Endodermal cell (in vitro differentiated cells): ENCODE results near the gene BCL6. TPM values are rescaled to one million over a fixed set of nuclear protein-coding genes. Genes with fewer than 3 reads are reported as not detected.

ENCODE experiments used
- DNase-seq: peaks from one replicate; pipeline ENCODE4 v3.0.0-alpha.2; 2017
- H3K27ac ChIP-seq: 2 replicates; pipeline ENCODE4 v1.5.1; 2013; ENCODE audit warnings: mild to moderate bottlenecking, low read depth, low read length, moderate library complexity
- H3K27me3 ChIP-seq: 2 replicates; pipeline ENCODE4 v1.6.1; 2013; ENCODE audit warnings: mild to moderate bottlenecking, low read length, moderate library complexity; ENCODE audit not compliant: insufficient read depth, control insufficient read depth, poor library complexity, severe bottlenecking
- H3K36me3 ChIP-seq: 2 replicates; pipeline ENCODE4 v1.7.0; 2013; ENCODE audit warnings: mild to moderate bottlenecking, low read length, moderate library complexity; ENCODE audit not compliant: control insufficient read depth, insufficient read depth
- H3K4me1 ChIP-seq: one replicate; pipeline ENCODE4 v1.7.0; 2013; ENCODE audit warnings: low read length; ENCODE audit not compliant: control insufficient read depth, insufficient read depth
- H3K4me3 ChIP-seq: 2 replicates; pipeline ENCODE4 v1.5.1; 2013; ENCODE audit warnings: mild to moderate bottlenecking, low read length, moderate library complexity
- H3K9ac ChIP-seq: 2 replicates; pipeline ENCODE4 v1.6.1; 2013; ENCODE audit warnings: mild to moderate bottlenecking, low read length, moderate library complexity; ENCODE audit not compliant: poor library complexity, severe bottlenecking; ENCODE audit errors: extremely low read depth
- H3K9me3 ChIP-seq: 2 replicates; pipeline ENCODE4 v1.6.1; 2013; ENCODE audit warnings: mild to moderate bottlenecking, low read length, moderate library complexity; ENCODE audit not compliant: control insufficient read depth
- H3K27ac Mint-ChIP-seq: 2 replicates; pipeline ENCODE4 v1.8.0; 2020; ENCODE audit warnings: mixed read lengths
- H3K27me3 Mint-ChIP-seq: 2 replicates; pipeline ENCODE4 v1.8.0; 2021; ENCODE audit warnings: mild to moderate bottlenecking, mixed read lengths; ENCODE audit not compliant: insufficient read depth
- H3K36me3 Mint-ChIP-seq: 2 replicates; pipeline ENCODE4 v1.8.0; 2020; ENCODE audit warnings: low read depth, mixed read lengths
- H3K4me1 Mint-ChIP-seq: 2 replicates; pipeline ENCODE4 v1.8.0; 2020; ENCODE audit warnings: mixed read lengths
- H3K4me3 Mint-ChIP-seq: 2 replicates; pipeline ENCODE4 v1.8.0; 2020; ENCODE audit warnings: mild to moderate bottlenecking, moderate library complexity, mixed read lengths
- H3K9me3 Mint-ChIP-seq: 2 replicates; pipeline ENCODE4 v1.8.0; 2020; ENCODE audit warnings: mild to moderate bottlenecking, mixed read lengths
- CTCF ChIP-seq: fragments of 200-600 bp; sonication (generic); conservative IDR thresholded peaks from 2 replicates; pipeline ENCODE4 v1.5.0; 2021; ENCODE audit warnings: antibody characterized with exemption, mild to moderate bottlenecking
- WGBS, 2 experiments: methylation state at CpG; one replicate each; pipeline versions ENCODE4 v1.1.5 to v1.1.7; 2013; ENCODE audit warnings: missing lambda C conversion rate in 2 of 2, mixed read lengths in 1 of 2; ENCODE audit not compliant: insufficient coverage in 1 of 2, insufficient read length in 1 of 2; 5-methylcytosine and 5-hydroxymethylcytosine counted together
- total RNA-seq, 2 donors: library from RNA; stranded (reverse); fragmentation: NEBNext Ultra II Directional in 1 of 2; extraction: Animal tissue kit (Norgen Biotek cat#: 25700) in 1 of 2; gene quantifications; 2 replicates in 1 of 2; 3 replicates in 1 of 2; pipeline ENCODE4 v1.2.1, GENCODE V29; 2021

Gene BCL6
- total RNA-seq, 2 donors from 2014 or later = 3.8 to 3.9 TPM

GRCh38 chr3:187725653-187726370 is 19.5 kb downstream of the BCL6 start:
- Histone ChIP-seq H3K27me3 (no peaks in the 10 kb centered on the region), H3K36me3 (no peaks in the 10 kb centered on the region), H3K9ac (no peak overlapping the region), H3K27ac (no peak overlapping the region), H3K4me3 (no peak overlapping the region), H3K9me3 (no peaks in the 10 kb centered on the region), H3K4me1 (no peaks in the 10 kb centered on the region)
- no peaks in the 10 kb centered on the region for H3K27me3 Mint-ChIP-seq
- DNase-seq = no peak
- H3K4me1 Mint-ChIP-seq = peaks cover 4% of the 10 kb centered on the region
- H3K4me3 Mint-ChIP-seq = no peak overlapping the region
- no peak overlapping the region for H3K27ac Mint-ChIP-seq
- WGBS, 2 experiments = 89 to 100% methylated on average over 2 to 7 of the region's 7 CpGs
- H3K9me3 Mint-ChIP-seq = no peaks in the 10 kb centered on the region
- no peaks in the 10 kb centered on the region for H3K36me3 Mint-ChIP-seq
- no peak for TF ChIP-seq CTCF

GRCh38 chr3:187725224-187725623 is 20.0 kb downstream of the BCL6 start:
- Histone ChIP-seq H3K9me3 (no peaks in the 10 kb centered on the region), H3K9ac (no peak overlapping the region), H3K27me3 (no peaks in the 10 kb centered on the region), H3K4me3 (no peak overlapping the region), H3K36me3 (no peaks in the 10 kb centered on the region), H3K27ac (no peak overlapping the region), H3K4me1 (no peaks in the 10 kb centered on the region)
- no peak for DNase-seq
- H3K4me3 Mint-ChIP-seq = no peak overlapping the region
- 91 to 100% methylated on average over 9 to 22 of the region's 22 CpGs for WGBS, 2 experiments
- no peak overlapping the region for H3K27ac Mint-ChIP-seq
- H3K36me3 Mint-ChIP-seq = no peaks in the 10 kb centered on the region
- no peaks in the 10 kb centered on the region for H3K9me3 Mint-ChIP-seq
- no peaks in the 10 kb centered on the region for H3K4me1 Mint-ChIP-seq
- TF ChIP-seq CTCF = no peak
- H3K27me3 Mint-ChIP-seq = no peaks in the 10 kb centered on the region

- H3K4me3 Mint-ChIP-seq = no peak overlapping the region
- no peaks in the 10 kb centered on the region for H3K4me1 ChIP-seq
- H3K4me3 ChIP-seq = no peak overlapping the region
- WGBS, 2 experiments = 92% methylated on average over 8 to 9 of the region's 10 CpGs
- H3K27me3 Mint-ChIP-seq = no peaks in the 10 kb centered on the region
- no peaks in the 10 kb centered on the region for H3K36me3 ChIP-seq
- H3K4me1 Mint-ChIP-seq = peaks cover 6% of the 10 kb centered on the region
- no peaks in the 10 kb centered on the region for H3K9me3 Mint-ChIP-seq
- TF ChIP-seq CTCF = peak; percentile 53
- no peaks in the 10 kb centered on the region for H3K9me3 ChIP-seq
- H3K36me3 Mint-ChIP-seq = no peaks in the 10 kb centered on the region
- no peak overlapping the region for H3K27ac ChIP-seq
- H3K9ac ChIP-seq = no peak overlapping the region
- no peak overlapping the region for H3K27ac Mint-ChIP-seq
- H3K27me3 ChIP-seq = no peaks in the 10 kb centered on the region
- peak; percentile 40 for DNase-seq
These were observed 23.1 kb downstream of the BCL6 start for GRCh38 chr3:187722206-187722612.
